GM12891 (cell line): ENCODE data around the gene RAB7A.
"Not testable (repeated sequence)": the region's sequence is repeated elsewhere in the genome, so short reads cannot be mapped to it uniquely, and the experiment has no call there.

ENCODE experiments used
- PAX5 ChIP-seq: IDR thresholded peaks from 2 replicates; pipeline ENCODE4 v1.6.1; 2011; ENCODE audit warnings: low read length, moderate library complexity, mild to moderate bottlenecking; ENCODE audit not compliant: insufficient read depth, severe bottlenecking
- POLR2A ChIP-seq: IDR thresholded peaks from 2 replicates; pipeline ENCODE4 v1.6.1; 2011; ENCODE audit warnings: low read depth, low read length, control low read depth
- POLR2AphosphoS5 ChIP-seq: IDR thresholded peaks from 2 replicates; pipeline ENCODE4 v1.6.1; 2011; ENCODE audit warnings: low read depth, low read length, control low read depth
- POU2F2 ChIP-seq: IDR thresholded peaks from 2 replicates; pipeline ENCODE4 v1.6.1; 2011; ENCODE audit warnings: low read depth, mild to moderate bottlenecking, control low read depth, low read length, moderate library complexity
- SPI1 ChIP-seq: IDR thresholded peaks from 2 replicates; pipeline ENCODE4 v1.6.1; 2011; ENCODE audit warnings: low read depth, low read length, control low read depth
- TAF1 ChIP-seq: IDR thresholded peaks from 2 replicates; pipeline ENCODE4 v1.6.1; 2011; ENCODE audit warnings: low read depth, low read length, control low read depth

DNA sequence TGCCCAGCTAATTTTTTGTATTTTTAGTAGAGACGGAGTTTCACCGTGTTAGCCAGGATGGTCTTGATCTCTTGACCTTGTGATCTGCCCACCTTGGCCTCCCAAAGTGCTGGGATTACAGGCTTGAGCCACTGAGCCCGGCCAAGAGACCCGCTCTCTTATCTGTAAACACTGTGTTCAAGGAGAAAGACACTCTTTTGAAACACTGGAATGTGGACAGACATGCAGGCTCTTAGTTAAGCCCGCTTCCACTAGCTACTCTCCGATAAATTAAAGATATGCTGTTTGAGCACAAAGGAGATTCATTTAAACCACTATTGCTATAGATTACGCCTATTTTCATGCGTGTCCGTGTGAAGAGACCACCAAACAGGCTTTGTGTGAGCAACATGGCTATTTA is 103.1 kb downstream of the RAB7A start:
- not testable (repeated sequence) for TF ChIP-seq POLR2AphosphoS5, POLR2A, SPI1, TAF1, POU2F2, PAX5
